ENCODE data around the gene ATM.

The ATM gene, protein sequence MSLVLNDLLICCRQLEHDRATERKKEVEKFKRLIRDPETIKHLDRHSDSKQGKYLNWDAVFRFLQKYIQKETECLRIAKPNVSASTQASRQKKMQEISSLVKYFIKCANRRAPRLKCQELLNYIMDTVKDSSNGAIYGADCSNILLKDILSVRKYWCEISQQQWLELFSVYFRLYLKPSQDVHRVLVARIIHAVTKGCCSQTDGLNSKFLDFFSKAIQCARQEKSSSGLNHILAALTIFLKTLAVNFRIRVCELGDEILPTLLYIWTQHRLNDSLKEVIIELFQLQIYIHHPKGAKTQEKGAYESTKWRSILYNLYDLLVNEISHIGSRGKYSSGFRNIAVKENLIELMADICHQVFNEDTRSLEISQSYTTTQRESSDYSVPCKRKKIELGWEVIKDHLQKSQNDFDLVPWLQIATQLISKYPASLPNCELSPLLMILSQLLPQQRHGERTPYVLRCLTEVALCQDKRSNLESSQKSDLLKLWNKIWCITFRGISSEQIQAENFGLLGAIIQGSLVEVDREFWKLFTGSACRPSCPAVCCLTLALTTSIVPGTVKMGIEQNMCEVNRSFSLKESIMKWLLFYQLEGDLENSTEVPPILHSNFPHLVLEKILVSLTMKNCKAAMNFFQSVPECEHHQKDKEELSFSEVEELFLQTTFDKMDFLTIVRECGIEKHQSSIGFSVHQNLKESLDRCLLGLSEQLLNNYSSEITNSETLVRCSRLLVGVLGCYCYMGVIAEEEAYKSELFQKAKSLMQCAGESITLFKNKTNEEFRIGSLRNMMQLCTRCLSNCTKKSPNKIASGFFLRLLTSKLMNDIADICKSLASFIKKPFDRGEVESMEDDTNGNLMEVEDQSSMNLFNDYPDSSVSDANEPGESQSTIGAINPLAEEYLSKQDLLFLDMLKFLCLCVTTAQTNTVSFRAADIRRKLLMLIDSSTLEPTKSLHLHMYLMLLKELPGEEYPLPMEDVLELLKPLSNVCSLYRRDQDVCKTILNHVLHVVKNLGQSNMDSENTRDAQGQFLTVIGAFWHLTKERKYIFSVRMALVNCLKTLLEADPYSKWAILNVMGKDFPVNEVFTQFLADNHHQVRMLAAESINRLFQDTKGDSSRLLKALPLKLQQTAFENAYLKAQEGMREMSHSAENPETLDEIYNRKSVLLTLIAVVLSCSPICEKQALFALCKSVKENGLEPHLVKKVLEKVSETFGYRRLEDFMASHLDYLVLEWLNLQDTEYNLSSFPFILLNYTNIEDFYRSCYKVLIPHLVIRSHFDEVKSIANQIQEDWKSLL (N-terminal part only)

GRCh38 chr11:108222574-108223347 is at the start of gene ATM, which contains the start of gene NPAT:
Gene ATM, plus strand, starts transcription at chr11:108223067. Its CDS starts 4,558 bp downstream, at chr11:108227625.
Gene NPAT, minus strand, starts transcription at chr11:108222638. Its CDS starts 102 bp downstream, at chr11:108222536.
- DNase-seq (ENCODE audit: low spot score), result peak; percentile 98

DNA sequence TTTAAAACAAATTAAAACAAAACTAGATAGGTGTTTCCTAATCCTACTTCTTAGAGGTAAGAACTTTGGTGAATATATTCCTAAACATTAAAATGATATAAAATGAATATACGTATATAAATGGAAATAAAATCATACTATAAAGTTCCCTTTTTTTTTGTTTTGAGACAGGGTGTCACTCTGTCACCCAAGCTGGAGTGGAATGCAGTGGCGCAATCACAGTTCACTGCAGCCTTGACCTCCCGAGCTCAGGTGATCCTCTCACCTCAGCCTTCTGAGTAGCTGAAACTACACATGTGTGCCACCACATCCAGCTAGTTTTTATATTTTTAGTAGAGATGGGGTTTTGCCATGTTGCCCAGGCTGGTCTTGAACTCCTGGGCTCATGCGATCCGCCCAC is 45.3 kb upstream of the ATM start:
- DNase-seq (ENCODE audit: low spot score), result no peak

- DNase-seq (ENCODE audit: low spot score), result no peak
Measured at GRCh38 chr11:108193725-108194124, 29.1 kb upstream of the ATM start.

GRCh38 chr11:108196901-108197300 is 26.0 kb upstream of the ATM start:
- peak; percentile 60 for DNase-seq (ENCODE audit: low spot score)

- no peak for DNase-seq (ENCODE audit: low spot score)
Measured at GRCh38 chr11:108197351-108197750, 25.5 kb upstream of the ATM start.

GRCh38 chr11:108198833-108199232 is 24.0 kb upstream of the ATM start:
- DNase-seq (ENCODE audit: low spot score), result no peak

DNA sequence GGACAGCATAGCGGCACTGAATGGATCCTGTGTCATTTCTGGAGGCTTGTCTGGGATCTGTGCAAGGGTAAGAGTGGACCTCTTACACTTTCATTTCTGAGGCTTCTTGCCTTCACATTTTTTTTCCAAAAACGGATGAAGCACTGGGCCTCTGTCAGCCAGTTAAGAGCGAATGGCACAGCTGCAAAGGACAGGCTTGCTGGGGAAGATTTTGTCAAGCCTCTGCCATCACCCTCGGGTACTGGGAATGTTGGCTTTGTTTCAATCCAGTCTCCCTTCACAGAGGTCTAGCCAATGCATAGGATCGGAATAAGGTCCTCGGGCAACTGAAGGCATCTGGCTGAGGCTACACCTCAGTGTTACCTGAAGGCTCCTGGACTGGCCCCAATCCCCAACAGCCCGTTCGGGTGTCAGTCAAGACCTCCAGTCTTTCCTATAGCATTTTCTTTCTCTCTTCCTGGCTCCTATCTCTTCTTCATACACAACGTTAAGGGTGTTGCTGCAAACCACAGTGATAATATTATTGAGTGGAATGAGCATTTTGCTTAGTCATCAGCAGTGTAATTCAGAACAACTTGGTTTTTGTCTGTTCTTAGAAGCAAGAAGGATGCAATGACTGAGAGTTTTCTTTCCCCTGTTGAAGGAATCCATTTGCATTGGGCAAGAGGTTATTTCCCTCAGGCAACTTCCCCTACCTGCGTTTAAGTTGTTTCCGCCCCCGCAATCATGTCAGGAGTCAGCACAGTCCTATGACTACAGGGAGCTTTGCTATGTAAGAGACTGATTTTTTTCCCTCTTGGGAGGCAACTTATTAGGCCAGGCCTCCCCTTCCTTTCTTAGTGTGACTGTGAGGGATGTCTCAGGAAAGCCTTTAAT is 23.2 kb upstream of the ATM start:
- DNase-seq (ENCODE audit: low spot score), result peak; percentile 70

- DNase-seq (ENCODE audit: low spot score), result no peak
Measured at GRCh38 chr11:108203075-108203474, 19.8 kb upstream of the ATM start.

- DNase-seq (ENCODE audit: low spot score), result no peak
Measured at GRCh38 chr11:108204376-108204775, 18.5 kb upstream of the ATM start.

DNA sequence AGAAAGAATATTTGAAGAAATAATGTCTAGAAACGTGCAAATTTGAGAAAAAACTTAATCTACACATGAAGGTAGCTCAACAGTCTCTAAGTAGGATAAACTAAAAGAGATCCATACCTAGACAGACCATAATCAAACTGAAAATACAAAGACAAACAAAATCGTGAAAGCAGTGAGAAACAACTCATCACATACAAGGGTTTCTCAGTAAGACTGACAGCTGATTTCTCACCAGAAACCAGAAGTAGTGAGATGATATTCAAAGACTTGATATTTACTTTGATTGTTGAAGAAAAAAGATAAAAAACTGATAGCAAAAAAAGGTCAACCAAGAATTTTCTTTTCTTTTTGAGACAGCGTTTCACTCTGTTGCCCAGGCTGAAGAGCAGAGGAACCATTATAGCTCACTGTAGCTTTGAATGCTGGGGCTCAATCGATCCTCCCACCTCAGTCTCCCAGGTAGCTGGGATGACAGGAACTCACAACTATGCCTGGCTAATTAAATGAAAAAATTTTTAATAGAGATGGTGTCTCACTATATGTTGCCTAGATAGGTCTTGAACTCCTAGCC is 17.9 kb upstream of the ATM start:
- DNase-seq (ENCODE audit: low spot score), result peak; percentile 60

DNA sequence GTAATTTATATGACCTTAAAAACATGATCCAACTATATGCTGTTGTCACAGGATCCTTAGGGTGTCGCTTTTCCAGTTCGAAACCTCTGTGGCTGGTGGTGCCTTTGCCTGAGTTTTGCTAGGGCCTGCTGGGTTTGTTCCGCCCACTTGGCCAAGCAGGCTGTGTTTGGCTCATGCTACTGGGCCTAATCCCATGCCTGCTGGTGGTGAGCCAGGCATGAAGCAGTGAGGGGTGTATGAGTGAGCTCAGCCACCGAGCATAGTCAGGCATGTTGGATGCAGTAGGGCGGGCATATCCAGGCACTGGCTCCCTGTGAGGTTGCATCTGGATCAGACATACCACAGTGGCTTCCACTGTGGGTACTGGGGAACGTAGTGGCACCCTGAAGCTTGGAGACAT is 16.7 kb upstream of the ATM start:
- no peak for DNase-seq (ENCODE audit: low spot score)

DNA sequence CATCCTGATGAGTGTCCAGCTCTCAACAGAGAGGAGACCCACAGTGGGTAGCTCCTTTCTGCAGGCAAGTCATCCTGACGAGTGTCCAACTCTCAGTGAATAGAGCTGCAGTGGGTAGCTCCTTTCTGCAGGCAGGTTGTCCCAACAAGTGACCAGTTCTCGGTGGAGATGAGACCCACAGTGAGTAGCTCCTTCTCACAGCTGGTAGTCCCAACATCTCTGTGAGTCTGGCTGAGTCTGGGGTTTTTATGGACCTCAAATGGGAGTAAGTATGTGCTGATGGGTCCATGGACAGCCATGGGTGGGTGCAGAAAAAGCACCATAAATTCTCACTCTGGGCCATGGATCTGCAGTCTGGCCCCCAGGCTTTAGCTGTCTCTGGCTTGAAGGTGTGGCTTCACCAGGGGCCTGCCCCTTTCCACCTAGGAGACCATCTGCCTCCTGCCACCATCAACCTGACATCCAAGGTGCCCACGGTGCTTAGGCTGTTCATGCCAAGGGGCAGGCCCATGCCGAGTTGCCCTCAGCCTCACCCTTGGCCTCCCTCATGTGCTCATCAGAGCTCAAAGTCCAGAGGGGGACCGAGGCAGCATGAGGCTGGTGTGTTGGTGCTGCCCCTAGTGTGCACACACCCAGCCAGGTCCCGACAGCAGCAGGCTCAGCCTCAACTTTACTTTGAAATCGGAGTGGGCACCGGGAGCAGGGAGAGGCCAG is 15.7 kb upstream of the ATM start:
- no peak for DNase-seq (ENCODE audit: low spot score)

DNA sequence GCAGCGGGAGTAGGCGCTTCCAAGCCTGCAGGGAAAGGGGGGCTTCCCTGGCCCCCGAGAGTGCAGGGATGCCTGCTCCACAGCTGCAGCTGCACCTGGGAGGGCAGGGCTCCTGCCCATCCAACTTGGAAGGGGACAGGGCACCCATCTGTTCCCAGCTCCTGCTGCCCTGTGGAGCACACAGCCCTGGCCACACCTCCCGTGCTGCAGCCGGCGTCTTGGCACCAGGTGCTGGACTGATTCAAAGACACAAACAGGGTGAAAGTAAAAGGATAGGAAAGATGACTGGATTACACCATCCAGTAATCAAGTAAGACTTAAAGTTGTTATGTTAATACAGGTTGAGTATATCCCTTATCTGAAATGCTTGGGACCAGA is 15.2 kb upstream of the ATM start:
- DNase-seq (ENCODE audit: low spot score), result no peak

GRCh38 chr11:108210441-108210840 is 12.4 kb upstream of the ATM start:
- no peak for DNase-seq (ENCODE audit: low spot score)

DNA sequence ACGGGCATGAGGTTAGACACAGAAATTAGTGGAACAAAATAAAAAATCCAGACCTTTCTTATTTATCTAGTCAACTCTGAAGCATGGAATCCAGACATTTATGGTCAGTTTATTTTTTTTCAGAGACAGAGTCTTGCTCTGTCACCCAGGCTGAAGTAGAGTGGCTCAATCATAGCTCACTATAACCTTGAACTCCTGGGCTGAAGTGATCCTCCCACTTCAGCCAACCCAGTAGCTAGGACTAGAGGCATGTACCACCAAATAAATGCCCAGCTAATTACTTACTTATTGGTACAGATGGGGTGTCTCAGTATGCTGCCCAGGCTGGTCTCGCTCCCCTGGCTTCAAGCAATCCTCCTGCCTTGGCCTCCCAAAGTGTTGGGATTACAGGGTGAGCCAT is 9.1 kb upstream of the ATM start:
- DNase-seq (ENCODE audit: low spot score), result no peak

DNA sequence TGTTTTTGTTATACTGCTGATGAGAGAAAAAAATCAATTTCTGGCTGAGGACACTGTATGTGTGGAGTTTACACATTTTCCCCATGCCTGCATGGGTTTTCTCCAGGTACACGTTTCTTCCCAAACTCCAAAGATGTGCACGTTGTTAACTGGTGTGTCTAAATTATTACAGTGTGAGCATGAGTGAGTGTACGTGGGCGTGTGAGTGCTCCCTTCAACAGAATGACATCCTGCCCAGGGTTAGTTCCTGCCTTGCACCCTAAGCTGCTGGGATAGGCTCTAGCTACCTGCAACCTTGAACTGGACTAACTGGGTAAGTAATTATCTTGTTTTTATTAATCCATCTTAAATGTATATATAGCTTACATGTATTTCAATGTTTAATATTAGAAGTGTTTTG is 5.9 kb upstream of the ATM start:
- no peak for DNase-seq (ENCODE audit: low spot score)

DNA sequence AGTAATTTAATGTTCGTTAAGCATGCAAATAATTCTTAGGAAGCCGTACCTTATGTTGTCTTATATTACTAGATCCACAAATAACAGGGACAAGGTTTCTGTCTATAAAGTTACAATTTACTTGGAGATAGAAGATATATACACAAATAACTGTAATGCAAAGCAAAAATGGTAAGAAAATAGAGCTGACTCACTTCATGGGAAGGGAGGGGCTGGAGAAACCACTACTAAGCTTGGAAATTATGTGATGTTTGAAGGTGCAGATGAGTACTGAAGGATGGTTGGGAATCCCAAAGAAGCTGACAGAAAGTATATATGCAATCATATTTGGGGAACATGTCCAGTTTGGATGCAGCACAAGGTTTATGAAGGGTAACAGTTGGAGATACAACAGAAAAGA is 4.4 kb upstream of the ATM start:
- no peak for DNase-seq (ENCODE audit: low spot score)

GRCh38 chr11:108218912-108219783 is 3.7 kb upstream of the ATM start:
- DNase-seq (ENCODE audit: low spot score), result no peak
